Endothelial cell of umbilical vein (primary cell): ENCODE measurements around the gene KLK13. TPM values are rescaled to one million over a fixed set of nuclear protein-coding genes. Genes with fewer than 3 reads are reported as not detected.

Source experiments
- BruUV-seq: library from RNA; stranded (reverse); fragments of 400-500 nt; replicated peaks from 2 replicates; lab custom pipeline; 2021; lab: Mats Ljungman, UMichigan
- CTCF ChIA-PET: fragments of 300-600, 350-600 bp; sonication (Branson Sonifier 250); formaldehyde crosslinking; loops from one replicate; lab custom pipeline; 2021; ENCODE audit warnings: antibody characterized with exemption, inconsistent platforms; lab: Charles Lee
- POLR2A ChIA-PET: fragments of 300-600, 350-600 bp; sonication (Branson Sonifier 250); formaldehyde crosslinking; loops from one replicate; lab custom pipeline; 2021; ENCODE audit warnings: antibody characterized with exemption, inconsistent platforms; lab: Charles Lee
- DNase-seq: peaks from one replicate; pipeline ENCODE4 v3.0.0-alpha.2; 2011; ENCODE audit warnings: low read depth, low spot score
- FAIRE-seq: peaks from 2 replicates; lab custom pipeline; 2011; peaks lifted over from hg19 to GRCh38; lab: Jason Lieb, UNC
- H2AFZ ChIP-seq: 2 replicates; pipeline ENCODE4 v1.6.0; 2012; ENCODE audit warnings: low read depth, low read length, control low read depth, inconsistent platforms
- H3K27ac ChIP-seq: 2 replicates; pipeline ENCODE4 v1.5.1; 2011; ENCODE audit warnings: low read depth, mild to moderate bottlenecking, control low read depth, low read length, moderate library complexity; ENCODE audit not compliant: insufficient read depth
- H3K27me3 ChIP-seq, 2 experiments: 2 replicates each; pipeline versions ENCODE4 v1.6.0 to v1.6.1; 2011; ENCODE audit warnings: low read length in 2 of 2, mixed read lengths in 1 of 2; ENCODE audit not compliant: control insufficient read depth in 2 of 2, insufficient read depth in 2 of 2
- H3K36me3 ChIP-seq, 2 experiments: 2 replicates in 1 of 2; 3 replicates in 1 of 2; pipeline ENCODE4 v1.5.1; 2011; ENCODE audit warnings: low read length in 2 of 2, mild to moderate bottlenecking in 1 of 2, moderate library complexity in 1 of 2; ENCODE audit not compliant: control insufficient read depth in 2 of 2, insufficient read depth in 2 of 2; ENCODE audit errors: extremely low read depth in 1 of 2
- H3K4me1 ChIP-seq: 3 replicates; pipeline ENCODE4 v1.5.1; 2011; ENCODE audit warnings: mild to moderate bottlenecking, low read length; ENCODE audit not compliant: control insufficient read depth, insufficient read depth; ENCODE audit errors: extremely low read depth
- H3K4me2 ChIP-seq: 2 replicates; pipeline ENCODE4 v1.6.1; 2011; ENCODE audit warnings: low read length, control low read depth, mixed read lengths; ENCODE audit not compliant: insufficient read depth
- H3K4me3 ChIP-seq, 3 experiments: fragments of 200-600 bp in 1 of 3; sonication (generic), shearing (Covaris generic) in 1 of 3; replicated peaks in 1 of 3; 2 replicates each; pipeline ENCODE4 v1.5.1; 2011 to 2016; ENCODE audit warnings: control low read depth in 3 of 3, low read length in 3 of 3, mild to moderate bottlenecking in 2 of 3, inconsistent platforms in 1 of 3, low read depth in 1 of 3, moderate library complexity in 1 of 3; ENCODE audit not compliant: insufficient read depth in 1 of 3
- H3K79me2 ChIP-seq: 2 replicates; pipeline ENCODE4 v1.6.0; 2012; ENCODE audit warnings: low read length, inconsistent platforms; ENCODE audit not compliant: control insufficient read depth, insufficient read depth
- H3K9ac ChIP-seq: replicated peaks from 2 replicates; pipeline ENCODE3; 2011; ENCODE audit warnings: low read length, control low read depth; ENCODE audit not compliant: insufficient read depth; ENCODE audit errors: extremely low read depth
- H3K9me1 ChIP-seq: replicated peaks from 3 replicates; pipeline ENCODE4 v1.6.0; 2011; ENCODE audit warnings: mild to moderate bottlenecking, low read length; ENCODE audit not compliant: control insufficient read depth, insufficient read depth; ENCODE audit errors: extremely low read depth
- H3K9me3 ChIP-seq: replicated peaks from 2 replicates; pipeline ENCODE4 v1.5.1; 2012; ENCODE audit warnings: low read length, inconsistent platforms; ENCODE audit not compliant: control insufficient read depth, insufficient read depth
- H4K20me1 ChIP-seq: replicated peaks from 2 replicates; pipeline ENCODE3; 2011; ENCODE audit warnings: mild to moderate bottlenecking, low read length; ENCODE audit not compliant: control insufficient read depth, insufficient read depth; ENCODE audit errors: extremely low read depth
- CTCF ChIP-seq, 2 donors: IDR thresholded peaks; 1 replicate in 1 of 2; 2 replicates in 1 of 2; pipeline ENCODE4 v1.5.1; 2011; ENCODE audit warnings: low read length in 2 of 2, mild to moderate bottlenecking in 2 of 2, moderate library complexity in 2 of 2, control low read depth in 1 of 2, inconsistent platforms in 1 of 2, low read depth in 1 of 2; ENCODE audit not compliant: insufficient read depth in 1 of 2; ENCODE audit errors: extremely low read depth in 1 of 2
- EZH2 ChIP-seq: IDR thresholded peaks from 2 replicates; pipeline ENCODE4 v1.6.1; 2012; ENCODE audit warnings: borderline replicate concordance, low read depth, mild to moderate bottlenecking, moderate library complexity, low read length, inconsistent platforms; ENCODE audit not compliant: severe bottlenecking
- FOS ChIP-seq: IDR thresholded peaks from 2 replicates; pipeline ENCODE4 v1.6.1; 2011; ENCODE audit warnings: mild to moderate bottlenecking, low read length, moderate library complexity, borderline replicate concordance; ENCODE audit not compliant: insufficient read depth
- GATA2 ChIP-seq: IDR thresholded peaks from 2 replicates; pipeline ENCODE4 v1.7.0; 2011; ENCODE audit warnings: low read depth, mild to moderate bottlenecking, moderate library complexity, mixed read lengths, low read length; ENCODE audit not compliant: insufficient read length, insufficient read depth
- JUN ChIP-seq: IDR thresholded peaks from 2 replicates; pipeline ENCODE4 v1.6.1; 2011; ENCODE audit warnings: borderline replicate concordance, low read depth; ENCODE audit not compliant: insufficient read length, insufficient read depth
- MAX ChIP-seq: IDR thresholded peaks from 2 replicates; pipeline ENCODE4 v1.6.1; 2011; ENCODE audit not compliant: insufficient read depth, insufficient read length
- MYC ChIP-seq: IDR thresholded peaks from one replicate; pipeline ENCODE4 v1.6.1; 2011; ENCODE audit warnings: mild to moderate bottlenecking, low read depth, low read length
- POLR2AphosphoS5 ChIP-seq: IDR thresholded peaks from 2 replicates; pipeline ENCODE4 v1.6.1; 2012; ENCODE audit warnings: low read depth, mild to moderate bottlenecking, control low read depth, low read length, moderate library complexity; ENCODE audit not compliant: insufficient read depth
- dilution Hi-C: fragments of 300-500 bp; cut with MboI; formaldehyde crosslinking; loops from one replicate; pipeline ENCODE4 v1.15.0; 2019; ENCODE audit warnings: low sequenced_read_pairs; ENCODE audit not compliant: extremely low pct_ligation_motif_present
- intact Hi-C: fragments of 100-400 bp; cut with micrococcal nuclease; formaldehyde crosslinking; loops from one replicate; pipeline ENCODE4 v1.10.0; 2022
- polyA plus RNA-seq, 4 experiments: library from polyadenylated mRNA; depleted of rRNA in 3 of 4; stranded (reverse) in 3 of 4; unstranded in 1 of 4; fragments of >200 nt; gene quantifications; 2 replicates each; pipeline versions ENCODE4 v1.2.1 to v1.2.3, GENCODE V29; 2011 to 2012; ENCODE audit warnings: missing spikeins in 1 of 4
- total RNA-seq: library from RNA; stranded (reverse); gene quantifications from 2 replicates; pipeline ENCODE4 v1.2.3, GENCODE V29; 2021

The KLK13 gene
- total and polyA plus RNA-seq, 2 donors (not counting 3 experiments of a cell fraction or from before 2014, with no cell fraction given), result not detected

- dilution Hi-C loops, result no loop called here
- H3K9ac ChIP-seq, result no peak within 1 kb of the TSS
Observed at GRCh38 chr19:51026554-51026831, 38.4 kb downstream of the KLK13 start, which contains the start of gene KLK11. TSS of gene KLK11 (minus strand) at chr19:51026616. CDS start at chr19:51025631, 985 bp downstream.

More at GRCh38 chr19:51026554-51026831, 38.4 kb downstream of the KLK13 start, which contains the start of gene KLK11:
- BruUV-seq, result no TSS peak
- H2AFZ ChIP-seq, result no peak within 1 kb of the TSS
- no peak within 1 kb of the TSS for H3K4me2 ChIP-seq
- DNase-seq (no peak), FAIRE-seq (no peak)
- H3K27me3 ChIP-seq, result no peaks in the 10 kb centered on the region
- H3K4me1 ChIP-seq, result no peaks in the 10 kb centered on the region
- ChIA-PET POLR2A (no interaction called here), CTCF (no interaction called here)
- H4K20me1 ChIP-seq, result no peaks in the 10 kb centered on the region
- H3K27ac ChIP-seq, result no peak within 1 kb of the TSS
- no peaks in the 10 kb centered on the region for H3K79me2 ChIP-seq
- no peak within 1 kb of the TSS for H3K4me3 ChIP-seq
- TF ChIP-seq CTCF (IDR thresholded peaks at IDR 0.05; ENCODE audit: extremely low read depth in 1 of 2, insufficient read depth in 1 of 2, low read depth in 1 of 2, low read length in 2 of 2), result no peak
- TF ChIP-seq MAX, result no peak
- TF ChIP-seq EZH2, result no peak
- TF ChIP-seq MYC, result no peak
- TF ChIP-seq GATA2, result no peak
- TF ChIP-seq POLR2AphosphoS5, result no peak
- TF ChIP-seq JUN, result no peak
- TF ChIP-seq FOS, result no peak
- no peaks in the 10 kb centered on the region for H3K9me3 ChIP-seq
- H3K36me3 ChIP-seq, result no peaks in the 10 kb centered on the region
- intact Hi-C loops, result no loop called here
- no peaks in the 10 kb centered on the region for H3K9me1 ChIP-seq
